Islet precursor cell (in vitro differentiated cells): ENCODE results near the gene RAB3IL1.

ENCODE experiments used
- DNase-seq: peaks from one replicate; pipeline ENCODE4 v3.0.0-alpha.2; 2018

Gene RAB3IL1

DNA sequence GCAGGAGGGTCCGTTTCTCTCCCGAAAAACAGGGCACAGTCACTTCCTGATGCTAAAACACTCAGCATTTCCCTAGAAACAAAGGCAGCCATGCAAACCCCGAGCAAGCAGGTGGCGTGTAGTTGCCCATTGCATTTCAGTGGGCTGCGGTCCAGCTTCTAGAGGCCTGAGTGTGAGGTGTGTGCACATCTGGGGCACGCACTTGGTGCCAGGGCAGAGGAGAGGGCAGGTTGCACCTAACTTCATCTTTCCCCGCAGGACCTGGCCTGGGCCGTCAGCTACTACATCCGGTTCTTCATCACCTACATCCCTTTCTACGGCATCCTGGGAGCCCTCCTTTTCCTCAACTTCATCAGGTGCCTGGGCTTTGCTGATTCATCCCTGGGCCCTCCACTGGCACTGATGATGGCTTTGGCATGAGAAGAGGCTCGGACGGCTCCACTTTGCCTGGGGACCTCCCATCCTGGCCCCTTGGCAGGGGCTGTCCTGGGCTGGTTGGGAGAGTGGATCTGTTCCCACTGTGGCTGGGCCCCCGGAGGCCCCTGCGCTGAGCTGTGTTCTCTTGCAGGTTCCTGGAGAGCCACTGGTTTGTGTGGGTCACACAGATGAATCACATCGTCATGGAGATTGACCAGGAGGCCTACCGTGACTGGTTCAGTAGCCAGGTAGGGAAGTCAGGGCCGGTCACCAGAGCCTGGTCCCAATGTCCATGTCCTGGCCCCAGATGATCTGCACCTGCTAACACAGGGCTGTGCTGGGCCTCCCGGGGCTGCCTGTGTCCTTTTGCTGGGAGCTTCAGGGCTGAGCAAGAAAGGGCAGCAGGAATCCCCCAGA is 54.4 kb downstream of the RAB3IL1 start:
- no peak for DNase-seq

DNA sequence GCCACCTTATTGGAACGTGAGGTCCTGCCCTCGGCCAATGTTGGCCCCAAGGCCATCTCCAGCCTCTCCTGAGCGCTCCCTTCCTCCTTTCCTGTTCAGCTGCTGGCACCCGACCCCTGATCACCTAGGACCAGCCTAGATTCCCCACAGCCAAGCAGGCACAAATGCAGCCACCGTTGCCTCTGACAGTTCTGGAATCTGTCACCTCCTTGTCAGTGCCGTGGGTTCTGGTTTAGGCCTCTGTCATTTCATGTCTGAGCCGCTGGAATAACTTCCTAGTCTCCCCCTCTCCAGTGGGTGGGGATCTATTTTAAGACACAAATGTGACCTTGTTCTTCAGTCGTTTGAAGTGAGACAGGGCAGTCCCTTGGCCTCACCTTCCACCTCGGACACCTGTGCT is 55.7 kb downstream of the RAB3IL1 start:
- no peak for DNase-seq

DNA sequence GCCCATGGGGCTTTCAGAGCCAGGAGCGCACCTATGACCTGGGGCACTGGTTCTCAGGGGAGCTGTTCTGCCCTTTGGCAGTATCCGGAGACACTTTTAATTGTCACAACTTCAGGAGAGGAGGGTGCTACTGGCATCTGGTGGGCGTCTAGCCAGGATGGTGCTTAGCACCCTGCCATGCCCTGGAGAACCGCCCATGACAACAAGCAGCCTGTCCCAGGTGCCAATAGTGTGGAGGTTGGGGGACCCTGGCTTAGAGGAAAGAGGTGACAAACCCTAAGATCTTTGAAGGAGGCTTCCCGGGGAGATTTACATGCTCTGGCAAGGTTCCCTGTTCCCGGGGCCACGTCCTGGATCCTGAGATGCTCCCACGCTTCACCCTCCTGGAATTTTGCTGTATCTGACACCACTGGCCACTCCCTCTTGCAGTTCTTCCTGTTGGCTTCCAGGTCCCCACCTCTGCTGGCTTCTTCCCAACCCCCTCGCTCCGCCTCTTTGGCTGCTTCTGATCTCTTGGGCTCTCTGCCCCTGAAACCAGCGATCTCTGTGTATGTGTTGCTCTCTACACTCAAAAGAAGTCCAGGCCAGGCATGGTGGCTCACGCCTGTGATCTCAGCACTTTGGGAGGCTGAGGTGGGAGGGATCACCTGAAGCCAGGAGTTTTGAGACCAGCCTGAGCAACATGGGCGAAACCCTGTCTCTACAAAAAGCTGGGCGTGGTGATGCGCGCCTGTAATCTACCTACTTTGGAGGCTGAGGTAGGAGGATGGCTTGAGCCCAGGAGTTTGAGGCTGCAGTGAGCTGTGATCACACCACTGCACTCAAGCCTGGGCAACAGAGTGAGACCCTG is 57.1 kb downstream of the RAB3IL1 start:
- no peak for DNase-seq

DNA sequence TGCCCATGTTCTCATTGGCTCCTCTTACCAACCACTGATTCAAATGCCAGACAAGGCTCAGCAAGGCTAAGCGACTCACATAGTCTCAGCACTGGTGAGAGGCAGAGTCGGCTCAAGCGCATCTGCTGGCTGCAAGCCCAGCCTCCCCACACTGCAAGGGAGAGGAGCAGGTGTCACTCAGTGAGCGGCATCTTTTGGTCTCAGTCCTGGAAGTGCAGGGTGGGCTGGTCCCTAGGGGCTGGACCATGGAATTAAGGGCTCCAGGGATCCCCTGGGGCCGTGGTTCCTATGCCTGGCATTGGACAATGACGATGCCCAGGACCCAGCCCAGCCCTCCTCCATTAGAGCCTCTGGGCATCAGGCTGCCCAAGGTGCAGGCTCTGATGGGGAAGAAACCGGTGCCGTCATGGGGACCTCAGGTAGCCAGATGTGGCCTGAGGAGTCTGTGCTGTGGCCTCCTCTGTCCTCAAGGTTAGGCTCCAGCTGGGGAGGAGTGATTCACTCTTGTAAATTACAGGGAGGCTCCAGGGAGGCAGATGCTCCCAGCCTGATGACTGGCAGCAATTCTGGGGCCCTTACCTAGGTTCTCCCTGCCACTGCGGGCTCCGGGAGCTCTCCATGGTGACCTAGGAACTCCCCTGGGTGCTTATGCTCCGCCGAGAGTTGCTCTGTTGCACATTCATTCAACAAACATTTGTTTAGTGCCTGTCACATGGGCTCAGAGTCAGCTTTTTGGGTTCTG is 61.3 kb downstream of the RAB3IL1 start:
- DNase-seq, result no peak

DNA sequence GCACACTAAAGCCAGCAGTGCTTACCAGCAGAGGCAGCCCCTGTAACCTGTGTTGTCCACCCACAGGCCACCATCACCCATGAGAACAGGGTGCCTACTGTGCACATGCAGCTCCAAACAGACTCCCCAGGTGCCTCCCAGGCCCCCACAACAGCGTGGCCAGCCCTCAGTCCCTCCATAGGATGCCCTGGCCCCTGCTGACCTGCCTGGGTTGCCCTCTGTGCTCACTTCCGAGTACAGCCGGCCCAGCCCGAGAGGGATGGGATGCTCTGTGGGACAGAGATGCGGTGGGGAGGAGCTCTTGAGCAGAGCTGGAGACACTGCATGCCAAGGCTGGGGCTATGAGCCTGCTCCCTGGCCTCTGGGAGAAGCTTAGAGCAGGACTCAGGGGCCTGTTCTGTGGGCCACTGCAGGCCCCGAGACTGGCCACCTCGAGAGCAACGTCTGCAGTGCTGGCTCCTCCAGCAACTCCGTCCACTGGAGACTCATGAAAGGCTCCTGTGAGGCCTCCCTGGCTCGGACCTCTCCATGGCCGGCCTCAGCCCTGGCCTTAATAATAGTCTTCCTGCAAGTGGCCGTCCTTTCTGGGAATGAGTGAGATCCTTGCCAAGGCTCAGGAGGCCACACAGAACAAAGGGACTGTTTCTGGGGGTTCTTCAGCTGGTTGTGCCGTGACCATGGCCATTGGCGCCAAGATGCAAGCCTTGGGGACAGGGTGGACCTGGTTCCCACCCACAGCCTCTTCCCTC is 62.2 kb downstream of the RAB3IL1 start:
- no peak for DNase-seq

DNA sequence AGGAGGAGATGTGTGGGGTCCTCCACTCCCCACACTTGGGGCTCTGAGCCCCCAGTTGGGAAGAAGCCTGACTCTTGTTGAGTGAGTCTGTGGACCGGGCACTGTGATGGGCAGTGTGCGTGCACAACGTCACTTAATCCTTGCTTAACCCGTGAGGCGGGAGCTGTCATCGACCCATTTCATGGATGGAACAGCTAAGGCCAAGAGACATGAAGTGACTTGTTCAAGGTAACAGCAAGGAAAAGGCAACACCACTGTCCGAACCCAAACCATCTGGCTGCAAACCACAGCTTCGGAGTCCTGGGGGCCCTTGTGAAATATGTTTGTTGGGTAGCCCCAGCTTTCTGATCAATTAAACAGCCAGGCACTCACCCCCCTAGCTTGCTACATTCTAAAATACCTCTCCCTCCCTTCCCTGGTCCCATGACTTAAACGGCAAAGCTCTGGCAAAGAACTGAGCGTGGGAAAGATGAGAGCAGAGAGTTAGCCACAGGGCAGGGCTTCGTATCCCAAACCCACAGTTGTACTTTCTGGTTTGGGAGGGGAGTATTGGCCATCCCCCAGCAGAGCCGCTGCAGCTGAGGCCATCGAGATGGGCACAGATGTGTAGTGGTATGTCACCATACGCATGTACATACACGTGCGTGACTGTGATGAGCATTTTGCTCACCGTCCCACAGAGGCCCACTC is 63.0 kb downstream of the RAB3IL1 start:
- no peak for DNase-seq

DNA sequence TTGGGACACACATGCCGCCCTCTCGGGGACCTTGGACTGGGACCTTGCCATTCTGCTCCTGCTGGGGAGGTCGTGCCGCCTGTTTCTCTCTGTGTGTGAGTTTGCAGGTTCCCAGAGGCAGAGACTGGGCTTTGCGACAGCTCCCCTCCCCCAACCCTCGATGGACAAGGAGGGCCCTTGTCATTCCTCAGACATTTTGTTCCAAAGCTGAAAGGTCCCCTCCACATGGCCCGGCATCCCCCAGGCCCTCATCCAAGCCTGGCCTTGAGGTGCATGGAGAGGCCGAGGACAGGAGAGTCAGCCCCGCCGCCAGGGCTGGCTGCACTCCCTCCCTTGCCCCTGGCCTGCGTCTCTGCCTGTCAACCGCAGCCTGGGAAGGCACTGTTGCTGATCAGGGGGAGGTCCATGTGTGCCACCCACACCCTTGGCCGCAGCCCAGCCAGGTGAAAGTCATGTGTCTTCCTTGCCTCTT is 63.6 kb downstream of the RAB3IL1 start:
- DNase-seq, result no peak

DNA sequence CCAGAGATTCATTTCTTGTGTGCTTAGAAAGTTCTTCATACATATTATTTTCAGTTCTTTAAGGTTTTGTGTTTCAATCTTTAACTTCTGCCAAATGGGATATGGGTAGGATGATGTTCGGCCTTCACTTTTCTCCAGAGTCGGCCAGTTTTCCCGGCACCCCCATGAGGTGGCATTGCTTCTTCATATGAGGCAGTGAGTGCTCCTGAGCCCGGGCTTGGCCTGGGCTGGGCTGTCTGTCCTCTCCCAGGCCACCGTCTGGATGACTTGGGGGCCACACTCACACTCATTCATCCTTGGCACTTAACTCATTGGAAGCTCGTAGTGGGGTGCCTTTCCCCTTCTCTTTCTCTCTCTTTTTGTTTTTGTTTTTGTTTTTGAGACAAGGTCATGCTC is 65.5 kb downstream of the RAB3IL1 start:
- no peak for DNase-seq

DNA sequence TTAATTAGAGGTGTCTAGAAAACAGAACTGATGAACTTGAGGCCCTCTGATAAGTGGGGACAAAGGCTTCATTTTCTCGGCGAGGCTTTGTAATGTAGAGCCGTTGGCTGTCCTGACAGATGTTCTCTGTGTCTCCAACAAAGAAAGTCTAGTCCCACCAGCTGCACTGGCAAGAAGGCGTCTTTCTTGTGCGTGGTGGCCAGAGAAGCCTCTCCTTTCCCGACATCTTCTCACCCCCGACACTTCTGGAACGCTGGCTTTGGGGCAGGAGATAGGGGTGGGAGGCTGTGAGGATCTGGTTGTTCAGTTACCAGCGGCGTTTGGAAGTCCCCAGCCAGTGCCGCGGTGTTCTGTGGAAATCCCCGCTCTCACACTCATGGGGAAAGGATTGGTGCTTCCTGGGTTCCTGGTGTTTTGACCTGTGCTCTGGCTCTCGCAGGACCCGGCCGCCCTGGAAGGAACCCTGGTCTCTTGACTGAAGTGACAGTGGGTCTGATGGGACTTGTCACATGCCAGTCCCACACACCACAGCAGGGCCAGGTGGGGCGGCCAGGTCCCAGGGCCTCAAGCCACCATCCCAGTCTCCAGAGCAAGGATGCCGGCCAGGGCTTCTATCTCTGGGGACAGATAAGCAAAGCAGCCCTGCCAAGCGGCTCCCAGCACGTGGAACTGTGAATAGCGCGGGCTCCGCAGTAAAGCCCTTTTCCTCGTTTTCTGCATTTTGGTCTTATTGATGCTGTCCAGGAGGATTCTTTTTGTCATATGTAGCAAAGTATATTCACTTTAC is 66.1 kb downstream of the RAB3IL1 start:
- DNase-seq, result no peak

DNA sequence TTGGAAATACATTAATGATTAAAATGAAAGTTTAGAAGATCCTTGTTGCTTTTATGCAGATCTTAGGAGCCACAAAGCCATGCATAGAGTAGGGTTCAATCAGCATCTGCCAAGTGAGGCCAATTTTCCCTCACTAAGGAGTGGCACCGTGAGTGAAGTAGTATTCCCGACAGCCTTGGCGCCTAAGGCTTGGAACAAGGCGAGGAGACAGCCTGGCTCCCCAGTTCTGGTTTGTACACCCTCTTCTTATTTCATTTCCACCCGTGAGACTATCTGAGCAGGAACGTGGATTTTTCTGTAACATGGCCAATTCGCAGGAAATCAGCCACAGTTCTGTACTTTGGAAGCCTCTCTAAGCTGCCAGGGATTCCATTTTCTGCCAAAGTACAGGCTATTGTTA is 66.7 kb downstream of the RAB3IL1 start:
- no peak for DNase-seq

DNA sequence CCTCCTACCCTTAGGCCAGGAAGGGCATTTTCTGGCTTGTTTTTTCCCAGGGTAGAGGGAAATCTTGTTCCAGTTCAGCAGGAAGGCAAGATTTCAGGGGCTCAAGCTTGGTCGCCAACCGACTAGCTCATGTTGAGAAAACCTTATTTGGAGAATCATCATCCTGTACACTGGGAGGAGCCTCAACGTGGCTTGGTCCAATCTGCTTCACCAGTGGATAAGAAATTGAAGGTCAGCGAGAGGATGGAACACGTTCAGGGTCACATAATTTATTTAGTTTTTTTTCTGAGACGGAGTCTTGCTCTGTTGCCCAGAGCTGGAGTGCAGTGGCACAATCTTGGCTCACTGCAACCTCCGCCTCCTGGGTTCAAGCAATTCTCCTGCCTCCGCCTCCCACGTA is 68.7 kb downstream of the RAB3IL1 start:
- DNase-seq, result no peak

DNA sequence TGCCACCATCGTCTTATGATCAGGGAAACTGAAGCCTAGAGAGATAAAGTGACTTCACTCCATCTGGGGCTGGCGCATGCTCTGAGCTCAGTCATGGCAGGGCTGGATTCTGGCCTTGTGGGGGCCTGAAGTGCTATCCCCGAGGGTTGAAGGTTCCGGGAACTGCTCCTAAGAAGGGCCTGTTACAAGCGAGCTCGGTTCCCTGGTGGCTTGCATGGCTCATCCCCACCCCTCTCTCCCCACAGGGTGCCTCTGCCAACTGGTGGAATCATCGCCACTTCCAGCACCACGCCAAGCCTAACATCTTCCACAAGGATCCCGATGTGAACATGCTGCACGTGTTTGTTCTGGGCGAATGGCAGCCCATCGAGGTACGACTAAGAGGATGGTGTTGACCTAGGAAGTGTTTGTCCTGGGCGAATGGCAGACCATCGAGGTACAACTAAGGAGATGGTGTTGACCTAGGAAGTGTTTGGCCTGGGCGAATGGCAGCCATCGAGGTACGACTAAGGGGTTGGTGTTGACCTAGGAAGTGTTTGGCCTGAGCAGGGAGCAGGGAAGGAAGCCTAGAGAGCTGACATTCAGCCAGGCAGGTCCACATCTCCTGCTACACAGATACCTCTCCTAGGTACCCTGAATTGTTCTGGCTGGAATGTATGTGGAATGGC is 69.3 kb downstream of the RAB3IL1 start:
- no peak for DNase-seq
